ENCODE results near the gene ASTN2.

The ASTN2 gene

DNA sequence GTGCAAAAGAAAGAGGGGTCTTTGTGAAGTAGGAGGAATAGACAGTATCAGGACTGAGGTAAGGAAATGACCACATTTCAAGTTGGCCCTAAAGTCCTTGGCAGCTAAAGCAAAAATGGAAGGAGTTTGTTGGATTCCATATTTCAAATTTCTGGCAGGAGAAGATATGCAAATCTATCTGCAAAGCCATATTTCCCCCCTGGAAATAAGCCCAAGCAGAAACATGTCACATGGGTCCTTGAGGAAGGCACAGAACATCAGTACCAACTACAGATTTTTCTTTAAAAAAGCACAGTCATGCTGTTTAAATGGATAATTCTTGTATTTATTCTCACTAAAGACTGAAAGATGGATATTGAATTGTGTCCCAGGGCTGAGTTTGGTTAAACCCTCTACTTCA, 404.8 kb downstream of the ASTN2 start:
- DNase-seq (ENCODE audit: low spot score): no peak

DNA sequence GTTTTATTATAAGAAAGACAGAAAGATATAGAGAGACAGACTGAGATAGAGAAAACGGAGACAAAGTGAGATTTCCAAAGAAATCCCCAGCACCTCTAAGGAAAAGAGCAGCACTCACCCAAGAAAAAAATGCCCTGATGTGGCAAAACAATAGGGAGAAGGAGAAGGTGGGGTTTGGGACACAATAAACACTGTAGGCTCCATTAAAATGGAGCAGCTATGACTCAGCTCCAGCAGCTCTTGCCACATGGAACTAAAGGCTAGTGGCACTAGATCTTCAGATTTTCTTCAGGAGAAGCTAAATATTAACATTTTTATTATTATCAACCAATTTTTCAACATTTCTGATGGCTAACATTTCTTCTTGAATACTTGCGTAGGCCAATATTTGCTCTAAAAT, 406.0 kb downstream of the ASTN2 start:
- no peak for DNase-seq (ENCODE audit: low spot score)

DNA sequence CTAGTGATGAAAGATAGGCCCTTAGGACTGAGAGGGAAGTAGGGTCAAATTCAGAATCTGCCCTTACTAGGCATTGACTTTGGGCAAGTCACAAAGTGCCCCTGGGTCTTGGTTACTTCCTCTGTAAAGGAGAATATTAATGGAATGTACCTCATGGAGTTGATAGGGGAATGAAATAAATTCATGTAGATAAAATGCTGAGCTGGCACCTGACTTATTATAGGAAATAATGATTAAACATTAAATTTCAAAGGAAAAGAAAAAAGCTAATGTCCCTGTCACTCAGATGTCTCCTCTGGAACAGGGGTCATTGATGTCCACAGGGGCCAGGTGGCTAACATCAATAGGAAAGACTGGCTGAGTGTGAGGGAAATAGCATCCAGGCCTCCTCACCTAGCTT, 406.4 kb downstream of the ASTN2 start:
- DNase-seq (ENCODE audit: low spot score): no peak

DNA sequence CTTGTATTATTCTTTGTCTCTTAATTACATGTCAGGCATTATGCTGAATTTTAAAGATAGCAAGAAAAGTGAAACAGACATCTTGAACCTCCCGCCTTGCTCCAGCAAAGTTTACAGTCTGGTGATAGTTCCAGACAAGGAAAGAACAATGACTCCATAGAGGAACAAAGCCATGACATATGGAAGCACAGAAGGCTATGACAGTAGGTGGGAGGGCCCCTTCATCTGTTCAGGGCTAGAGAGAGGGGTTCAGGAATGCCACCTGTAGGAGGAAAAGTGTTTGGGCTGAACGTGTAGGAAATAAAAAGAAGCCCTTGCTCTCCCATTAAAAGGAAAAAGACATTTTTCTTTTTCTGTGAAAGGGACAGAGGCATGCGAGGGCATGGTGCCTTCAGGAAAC, 412.2 kb downstream of the ASTN2 start:
- DNase-seq (ENCODE audit: low spot score): no peak

DNA sequence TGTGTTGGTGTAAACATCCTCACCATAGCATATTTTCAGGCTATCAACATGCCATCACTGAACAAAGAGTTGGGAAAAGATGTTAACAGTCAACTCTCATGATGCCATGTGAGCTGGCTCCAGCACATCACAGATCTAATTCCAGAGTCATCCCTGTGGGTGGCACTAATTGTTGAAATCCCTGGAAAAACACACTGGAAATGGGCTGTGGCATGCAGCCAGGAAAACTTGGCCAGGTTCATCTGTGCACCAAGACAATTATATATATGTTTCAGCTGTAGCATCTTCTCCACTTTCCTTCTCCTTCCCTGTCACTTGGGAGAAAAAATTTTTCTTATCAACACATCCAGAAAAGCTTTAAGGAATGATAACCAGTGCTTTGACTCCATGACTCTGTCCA, 414.0 kb downstream of the ASTN2 start:
- DNase-seq (ENCODE audit: low spot score): no peak

DNA sequence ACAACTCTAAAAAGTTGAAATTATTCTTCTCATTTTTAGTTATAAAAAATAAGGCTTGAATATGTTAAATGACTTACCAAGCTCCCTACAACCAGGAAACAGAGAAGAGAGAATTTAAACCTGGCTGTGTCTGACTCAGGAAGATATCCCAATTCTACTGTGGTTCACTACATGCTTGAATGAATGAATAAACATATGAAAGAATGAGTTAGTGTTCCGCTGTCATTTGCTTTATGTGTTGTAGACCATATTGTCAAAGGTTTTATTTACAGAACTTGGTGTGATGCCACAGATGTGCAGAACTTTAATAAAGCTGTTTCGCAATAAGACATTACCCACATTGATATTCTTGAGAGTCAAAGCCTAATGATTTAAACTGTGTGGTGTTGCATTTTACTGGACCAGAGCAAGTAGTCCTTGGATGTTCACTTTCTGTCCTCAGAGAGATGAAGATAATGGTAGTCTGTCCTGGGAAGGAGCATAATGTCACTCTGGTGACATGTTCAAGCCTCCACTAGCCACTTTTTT, 414.6 kb downstream of the ASTN2 start:
- no peak for DNase-seq (ENCODE audit: low spot score)

DNA sequence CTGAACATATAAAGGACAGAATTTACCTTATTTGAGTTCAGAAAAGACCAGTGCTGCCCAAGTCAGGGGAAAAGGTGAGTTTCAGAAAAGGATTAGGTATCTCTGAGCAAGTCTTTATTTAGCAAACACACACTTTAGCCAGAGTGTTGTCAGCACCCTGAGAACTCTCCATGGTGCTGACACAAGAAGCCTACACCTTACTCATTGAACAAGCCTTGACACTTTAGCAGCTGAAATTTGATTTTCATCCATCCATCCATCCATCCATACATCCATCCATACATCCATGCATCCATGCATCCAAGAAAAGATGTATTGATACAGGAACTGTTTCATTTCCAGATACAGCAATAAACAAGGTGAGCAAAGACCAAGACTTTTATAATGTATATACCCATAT, 416.6 kb downstream of the ASTN2 start:
- DNase-seq (ENCODE audit: low spot score): no peak

DNA sequence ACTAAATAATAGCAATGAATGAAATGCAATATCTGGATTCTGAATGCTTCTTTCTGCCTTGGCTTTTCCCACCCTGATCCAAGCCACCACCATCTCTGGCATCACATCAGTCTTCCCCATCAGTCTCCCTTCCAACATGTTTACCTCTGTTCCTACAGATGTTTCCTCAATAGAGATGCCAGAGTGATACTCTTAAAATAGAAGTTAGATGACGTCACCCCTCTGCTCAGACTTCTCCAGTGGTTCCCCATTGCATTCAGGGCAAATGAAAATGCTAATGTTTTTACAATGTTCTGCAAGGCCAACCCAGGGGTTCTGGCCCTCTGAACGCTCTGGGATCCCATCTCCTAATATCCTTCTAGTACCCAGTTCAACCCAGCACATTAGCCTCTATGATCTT, 422.0 kb downstream of the ASTN2 start:
- no peak for DNase-seq (ENCODE audit: low spot score)

DNA sequence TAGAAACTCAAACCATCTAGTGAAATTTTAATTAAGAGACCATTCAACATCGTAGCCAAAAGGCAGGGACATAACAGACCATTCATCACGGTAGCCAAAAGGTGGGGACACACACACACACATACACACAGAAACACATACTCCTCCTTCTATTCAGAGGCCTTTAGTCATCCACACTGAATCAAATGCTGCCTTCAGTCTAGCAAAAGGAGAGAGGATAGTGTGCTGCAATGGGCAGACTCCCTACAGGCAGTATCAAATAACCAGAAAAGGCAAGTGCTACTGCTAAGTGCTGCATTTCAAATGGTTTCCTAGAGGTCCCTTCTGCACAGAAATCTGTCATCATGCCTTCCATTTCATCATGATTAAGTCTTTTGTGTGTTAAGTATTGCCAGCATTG, 423.8 kb downstream of the ASTN2 start:
- DNase-seq (ENCODE audit: low spot score): no peak

DNA sequence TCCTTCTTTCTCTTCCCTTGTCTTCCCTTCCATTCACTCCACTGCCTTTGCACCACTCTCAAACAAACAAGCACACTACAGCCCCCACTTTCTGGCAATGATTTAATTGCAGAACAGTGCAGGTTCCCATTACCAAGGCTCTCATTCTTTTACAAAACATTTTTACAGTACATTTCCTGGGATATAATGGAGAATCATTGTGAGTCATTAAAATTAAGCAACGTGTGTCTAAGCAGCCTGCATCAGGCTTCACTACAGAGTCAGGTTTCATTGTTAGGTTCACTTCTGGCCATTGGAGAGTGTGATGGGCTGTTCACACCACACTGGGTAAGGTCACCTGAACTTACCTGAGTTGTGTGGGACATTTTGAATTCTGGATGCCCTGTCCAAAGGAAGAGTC, 424.3 kb downstream of the ASTN2 start:
- no peak for DNase-seq (ENCODE audit: low spot score)

DNA sequence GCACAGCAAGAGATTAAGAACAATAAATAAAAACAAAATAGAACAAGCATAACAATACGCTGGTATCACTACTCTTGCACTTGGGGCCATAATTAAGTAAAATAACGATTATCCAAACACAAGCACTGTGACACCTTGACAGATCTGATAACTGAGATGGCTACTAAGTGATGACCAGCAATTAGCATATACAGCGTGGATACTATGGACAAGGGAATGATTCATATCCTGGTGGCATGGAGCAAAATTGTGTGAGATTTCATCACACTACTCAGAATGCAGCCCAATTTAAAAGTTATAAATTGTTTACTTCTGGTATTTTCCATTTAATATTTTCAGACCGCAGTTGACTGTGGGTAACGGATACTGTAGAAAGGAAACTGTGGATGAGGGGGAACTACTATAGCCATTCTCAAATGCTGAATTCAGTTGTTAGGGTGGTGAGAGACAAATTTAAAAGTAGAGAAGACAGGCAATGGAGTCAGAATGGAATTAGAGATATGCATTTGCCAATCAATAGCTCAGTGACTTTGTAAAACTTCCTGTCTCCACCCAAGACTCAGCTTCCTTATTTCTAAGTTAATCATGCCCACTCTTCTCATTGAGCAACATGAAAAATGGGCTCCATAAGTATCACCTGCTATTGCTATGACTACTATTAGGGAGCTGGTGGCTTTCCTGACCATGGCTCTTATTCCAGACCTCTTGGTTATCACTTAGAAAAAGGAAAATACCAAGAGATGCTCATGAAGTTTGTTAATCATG, 427.0 kb downstream of the ASTN2 start:
- DNase-seq (ENCODE audit: low spot score): no peak

DNA sequence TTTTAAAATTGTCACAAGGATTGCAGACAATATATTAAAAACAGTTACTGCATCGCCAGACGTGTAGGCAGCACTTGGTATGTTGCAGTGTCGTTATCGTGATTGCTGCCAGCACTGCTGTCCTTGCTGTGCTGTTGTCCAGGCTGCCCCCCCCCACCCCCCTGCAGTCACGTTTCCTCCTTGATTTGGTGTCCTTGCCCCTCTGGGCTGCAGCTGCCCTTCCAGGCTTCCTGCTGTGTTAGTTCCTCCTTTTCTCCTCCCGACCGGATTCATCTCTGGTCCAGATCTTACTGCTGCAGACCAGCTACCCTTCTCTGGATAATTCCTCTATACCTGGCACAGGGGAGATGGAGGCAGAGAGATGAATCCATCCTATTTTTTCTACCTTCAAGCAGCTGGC, 428.8 kb downstream of the ASTN2 start:
- no peak for DNase-seq (ENCODE audit: low spot score)

DNA sequence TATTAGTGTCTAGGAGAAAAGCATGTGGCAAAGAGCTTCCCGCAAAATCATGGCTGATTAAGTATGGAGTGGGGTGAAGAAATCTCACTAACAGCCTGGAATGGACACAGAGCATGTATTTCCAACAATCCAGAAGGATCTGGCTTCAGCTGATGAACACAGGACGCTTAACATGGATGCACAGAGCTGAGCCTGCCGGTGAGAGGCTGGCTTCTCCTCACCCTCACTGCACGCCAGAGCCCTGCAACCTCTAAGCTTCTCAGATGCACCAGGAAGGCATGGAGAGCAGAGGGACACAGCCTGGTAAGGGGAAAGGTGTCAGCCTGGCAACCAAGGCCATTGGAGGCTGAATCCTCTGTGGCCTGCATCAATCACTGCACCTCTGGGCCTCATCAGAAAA, 429.3 kb downstream of the ASTN2 start:
- no peak for DNase-seq (ENCODE audit: low spot score)

DNA sequence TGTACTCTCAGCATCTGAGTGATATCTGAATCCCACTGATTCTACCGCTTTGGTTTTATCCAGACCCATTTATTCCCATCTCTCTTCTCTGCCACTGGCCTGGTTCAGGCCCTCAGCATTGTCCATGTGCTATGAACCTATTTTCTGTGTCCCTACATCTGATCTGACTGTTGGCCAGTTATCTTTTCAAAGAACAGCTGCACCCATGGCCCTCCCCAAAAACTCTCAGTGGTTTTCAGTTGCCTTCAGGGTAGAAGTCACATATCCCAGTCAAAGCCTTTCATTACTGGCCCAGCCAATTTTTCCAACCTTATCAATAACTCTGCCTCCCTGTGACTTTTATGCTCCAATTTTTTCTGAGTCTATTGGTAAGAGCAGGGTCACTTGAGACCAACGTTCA, 430.7 kb downstream of the ASTN2 start:
- DNase-seq (ENCODE audit: low spot score): no peak

DNA sequence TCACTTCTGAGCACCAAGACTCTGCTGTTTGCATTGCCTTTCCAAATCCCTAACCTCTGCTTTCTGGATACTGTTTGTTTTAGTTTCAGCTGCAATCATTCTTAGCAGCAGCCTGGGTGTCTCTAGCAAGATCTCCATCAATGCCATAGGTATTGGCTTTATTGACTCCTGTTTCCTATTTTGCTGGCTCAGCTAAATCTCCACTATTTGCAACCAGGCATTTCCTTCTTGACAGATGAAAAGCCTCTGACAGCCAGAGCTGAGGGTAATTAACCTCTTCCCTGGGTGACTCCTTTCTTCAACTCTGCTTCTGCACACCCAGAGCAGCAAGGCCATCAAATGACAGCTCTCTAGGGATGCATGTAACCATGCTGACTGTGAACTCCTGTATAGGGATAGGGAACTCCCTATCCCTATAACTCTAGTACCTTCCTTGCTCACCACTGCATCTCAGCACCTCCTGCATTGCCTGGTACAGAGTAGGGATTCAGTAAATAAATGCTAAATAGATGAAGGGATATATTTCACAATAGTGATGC, 434.2 kb downstream of the ASTN2 start:
- DNase-seq (ENCODE audit: low spot score): no peak

DNA sequence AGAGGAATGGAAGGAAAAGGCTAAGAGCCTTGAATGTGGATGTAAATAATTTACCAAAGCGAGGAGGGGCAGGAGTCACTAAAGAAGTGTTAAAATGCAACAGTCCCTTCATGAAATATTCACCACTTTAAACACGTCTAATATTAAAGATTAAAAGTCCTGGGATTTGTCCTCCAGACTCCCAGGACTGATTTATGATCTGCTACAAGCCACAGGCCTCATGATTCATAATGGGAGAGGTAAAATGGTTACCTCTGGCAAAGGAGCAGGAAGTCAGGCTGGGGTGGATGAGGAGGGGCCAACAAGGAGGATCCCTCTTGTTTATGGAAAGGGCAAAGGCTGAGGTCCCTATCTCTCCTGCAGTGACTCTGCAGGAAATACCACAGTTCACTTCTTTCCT, 435.4 kb downstream of the ASTN2 start:
- DNase-seq (ENCODE audit: low spot score): no peak

DNA sequence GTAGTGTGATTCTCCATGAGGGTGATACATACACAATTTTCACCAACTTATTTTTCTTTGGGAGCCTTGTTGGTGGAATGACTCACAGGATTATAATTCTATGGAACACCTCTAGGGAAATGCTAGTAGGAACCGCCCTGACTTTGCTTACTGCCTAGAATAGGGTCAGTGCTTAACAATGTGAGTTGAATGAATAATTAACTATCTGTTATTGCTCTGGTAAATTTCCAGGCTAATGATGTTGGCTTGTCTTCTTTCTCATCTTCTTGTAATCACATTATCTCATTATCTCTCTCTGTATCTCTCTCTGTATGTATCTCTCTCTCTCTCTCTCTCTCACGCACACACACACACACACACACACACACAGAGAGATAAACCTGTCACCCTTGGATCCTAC, 436.7 kb downstream of the ASTN2 start:
- peak; percentile 16 for DNase-seq (ENCODE audit: low spot score)

DNA sequence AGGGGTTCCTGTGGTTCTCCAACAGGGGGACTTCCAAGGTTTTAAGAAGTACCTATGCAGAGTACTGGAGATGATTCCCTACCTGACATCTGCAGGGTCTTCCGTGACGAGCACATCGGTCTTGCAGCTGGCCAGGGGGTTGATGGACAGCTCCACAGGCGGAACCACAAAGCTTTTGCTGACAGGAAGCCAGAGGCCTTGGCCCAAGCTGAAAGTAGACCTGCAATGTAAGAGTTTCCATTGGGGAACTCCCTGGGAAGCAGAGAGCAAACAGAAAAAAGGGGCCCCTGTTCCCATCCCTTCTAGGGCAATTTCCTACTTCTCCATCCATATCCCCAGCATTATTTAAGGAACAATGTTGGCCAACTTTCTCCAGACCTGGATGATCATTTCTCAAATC, 439.7 kb downstream of the ASTN2 start:
- no peak for DNase-seq (ENCODE audit: low spot score)

DNA sequence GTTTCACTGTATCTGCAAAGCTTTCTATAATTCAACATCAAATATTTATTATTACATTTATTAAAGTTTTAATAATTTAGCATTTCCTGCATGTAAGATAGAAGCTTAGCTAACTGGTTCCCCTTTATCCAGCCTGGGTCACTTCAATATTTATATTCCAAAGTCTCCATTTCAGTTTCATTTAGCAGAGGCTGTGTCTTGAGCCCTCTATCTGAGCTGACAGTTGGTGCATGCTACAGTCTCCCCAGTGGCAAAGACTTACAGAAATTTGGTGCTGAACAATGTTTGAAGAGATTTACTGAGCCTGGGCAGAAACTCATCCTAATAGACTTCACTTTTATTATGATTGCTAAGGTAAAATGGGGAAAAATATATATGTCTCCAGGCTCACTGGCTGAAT, 448.7 kb downstream of the ASTN2 start:
- no peak for DNase-seq (ENCODE audit: low spot score)

DNA sequence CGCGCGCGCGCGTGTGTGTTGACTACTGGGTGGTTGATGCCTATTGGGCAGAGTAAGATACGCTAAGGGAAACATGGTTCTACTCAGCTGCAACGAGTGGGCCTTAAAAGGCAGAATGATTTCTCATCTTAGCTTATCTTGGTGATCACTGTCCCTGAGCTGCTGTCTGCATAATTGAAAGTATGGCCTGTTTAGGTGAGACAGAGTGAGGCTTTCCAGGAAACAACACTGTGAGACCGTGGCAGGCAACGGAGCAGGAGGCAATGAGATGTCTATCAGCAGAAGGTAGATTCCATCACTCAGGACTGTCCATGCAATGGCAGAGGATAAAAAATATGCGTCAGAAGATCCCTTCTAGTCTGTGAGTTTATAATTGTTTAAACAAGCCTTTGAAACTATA, 450.6 kb downstream of the ASTN2 start:
- no peak for DNase-seq (ENCODE audit: low spot score)

DNA sequence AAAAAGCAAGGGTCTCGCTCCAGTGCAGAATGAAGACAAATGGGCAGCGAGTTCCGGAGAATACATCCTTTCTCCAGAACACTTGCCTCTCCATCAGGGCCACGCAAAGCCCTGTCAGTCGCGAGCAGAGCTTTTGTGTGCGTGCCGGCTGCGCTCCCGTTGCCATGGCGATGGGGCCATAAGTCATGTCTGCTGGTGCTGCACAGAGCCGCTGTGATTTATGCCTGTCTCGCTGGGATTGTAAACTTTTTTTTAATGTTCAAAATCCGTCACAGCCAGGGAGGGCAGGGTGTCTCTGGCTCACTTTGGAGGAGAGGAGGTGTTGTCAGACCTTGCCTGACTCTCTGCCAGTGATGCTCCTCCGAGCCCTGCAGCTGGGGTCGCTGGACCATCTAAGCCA, 455.0 kb downstream of the ASTN2 start:
- peak; percentile 34 for DNase-seq (ENCODE audit: low spot score)

DNA sequence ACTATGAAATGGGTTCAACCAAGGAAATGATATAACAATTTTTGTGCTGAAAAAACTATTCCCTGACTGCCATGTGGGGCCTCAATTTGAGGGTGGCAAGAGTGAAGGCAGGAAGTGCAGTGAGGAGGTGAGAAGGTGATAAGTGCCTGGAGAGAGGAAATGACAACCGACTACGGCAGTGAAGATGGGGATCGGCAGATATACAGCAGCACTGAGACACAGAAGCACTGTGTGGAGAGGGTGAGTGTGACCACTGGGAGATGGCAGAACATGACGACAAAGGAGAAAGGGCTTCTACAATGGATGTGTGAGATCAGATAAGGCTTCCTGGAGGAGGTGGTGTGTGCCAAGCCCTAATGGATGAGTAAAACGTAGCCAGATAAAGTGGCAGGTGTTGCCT, 456.0 kb downstream of the ASTN2 start:
- no peak for DNase-seq (ENCODE audit: low spot score)

DNA sequence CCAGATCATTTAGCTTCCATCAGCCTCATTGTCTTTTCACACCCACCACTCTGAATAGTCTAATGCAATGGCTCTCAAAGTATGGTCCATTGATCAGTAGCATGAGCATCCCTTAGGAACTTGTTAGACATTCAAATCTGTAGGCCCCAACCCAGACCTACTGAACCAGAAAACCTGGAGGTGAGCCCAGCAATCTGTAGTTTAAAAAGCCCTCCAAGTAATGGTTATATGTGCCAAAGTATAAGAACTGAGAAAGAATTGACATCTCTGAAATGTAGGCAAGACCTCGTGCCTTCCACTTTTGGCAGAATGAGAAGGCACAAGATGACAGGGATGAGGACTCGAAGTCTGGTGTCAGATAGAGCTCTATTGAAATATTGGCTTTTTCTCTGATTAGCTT, 460.1 kb downstream of the ASTN2 start:
- DNase-seq (ENCODE audit: low spot score): no peak

DNA sequence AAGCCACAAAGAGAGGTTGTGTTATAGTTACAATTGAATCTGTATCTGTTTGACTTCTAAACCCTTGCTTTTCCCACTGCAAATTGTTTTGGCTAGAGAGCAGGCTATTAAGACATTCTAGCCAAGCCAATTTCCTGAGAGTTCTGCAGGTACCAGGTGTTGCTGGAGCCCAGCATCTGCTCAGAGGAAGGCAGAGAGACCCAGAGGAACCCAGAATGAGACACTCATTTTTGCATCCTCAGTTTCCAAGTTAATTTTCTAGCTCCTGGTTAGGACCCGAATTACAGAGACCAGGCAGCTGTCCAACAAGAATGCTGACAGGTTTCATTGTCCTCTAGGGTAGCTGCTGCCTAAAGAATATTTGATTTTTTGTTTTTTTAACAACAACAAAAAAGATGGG, 461.6 kb downstream of the ASTN2 start:
- no peak for DNase-seq (ENCODE audit: low spot score)
